HT1080 (cell line): ENCODE results near the gene PSMC2. TPM values are rescaled to one million over a fixed set of nuclear protein-coding genes. Genes with fewer than 3 reads are reported as not detected.
"Not testable (repeated sequence)": the region's sequence is repeated elsewhere in the genome, so short reads cannot be mapped to it uniquely, and the experiment has no call there.

ENCODE experiments used
- DNase-seq: peaks from one replicate; pipeline ENCODE4 v3.0.0-alpha.2; 2015; ENCODE audit warnings: low read depth
- total RNA-seq: library from RNA; depleted of rRNA; stranded (reverse); fragments of >200 nt; shearing (Covaris generic); gene quantifications from 2 replicates; pipeline ENCODE4 v1.2.3, GENCODE V29; 2014

Gene PSMC2
- total RNA-seq, 1 experiment from 2014 or later, result 237 TPM

DNA sequence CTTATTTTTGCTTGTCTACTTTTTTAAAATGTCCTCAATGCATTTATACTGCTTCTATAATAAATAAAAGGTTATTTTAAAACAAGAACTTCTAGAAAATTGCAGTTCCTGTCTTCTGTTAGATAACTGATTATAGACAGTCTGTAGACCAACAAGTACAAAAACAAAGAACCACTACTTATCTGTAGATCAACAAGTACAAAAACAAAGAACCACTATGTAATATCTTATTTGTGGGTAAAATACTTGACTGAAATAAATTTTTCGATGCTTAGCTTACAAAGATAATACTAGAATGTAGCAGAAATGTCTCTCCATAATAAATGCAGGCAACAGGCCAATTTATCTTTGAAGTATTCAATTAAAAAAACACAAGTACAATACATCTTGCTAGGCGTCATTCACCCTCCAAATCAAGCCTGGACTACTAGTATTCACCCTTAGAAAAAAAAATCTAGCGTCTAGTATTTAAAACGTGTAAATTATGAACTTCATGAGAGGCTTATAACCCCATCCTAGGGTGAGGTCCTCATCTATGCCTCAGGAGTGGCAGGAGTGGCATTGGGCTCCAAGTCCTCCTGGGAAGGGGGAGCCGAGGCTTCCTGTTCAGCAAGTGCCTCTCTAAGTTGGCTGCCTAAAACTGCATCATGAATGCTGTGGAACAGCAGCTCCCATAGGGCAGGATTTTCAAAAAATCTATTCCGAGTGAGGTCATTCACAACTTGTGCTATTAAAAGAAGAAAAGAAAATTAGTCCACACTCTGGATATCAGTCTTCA lies 26.6 kb downstream of the PSMC2 start:
- no peak for DNase-seq

DNA sequence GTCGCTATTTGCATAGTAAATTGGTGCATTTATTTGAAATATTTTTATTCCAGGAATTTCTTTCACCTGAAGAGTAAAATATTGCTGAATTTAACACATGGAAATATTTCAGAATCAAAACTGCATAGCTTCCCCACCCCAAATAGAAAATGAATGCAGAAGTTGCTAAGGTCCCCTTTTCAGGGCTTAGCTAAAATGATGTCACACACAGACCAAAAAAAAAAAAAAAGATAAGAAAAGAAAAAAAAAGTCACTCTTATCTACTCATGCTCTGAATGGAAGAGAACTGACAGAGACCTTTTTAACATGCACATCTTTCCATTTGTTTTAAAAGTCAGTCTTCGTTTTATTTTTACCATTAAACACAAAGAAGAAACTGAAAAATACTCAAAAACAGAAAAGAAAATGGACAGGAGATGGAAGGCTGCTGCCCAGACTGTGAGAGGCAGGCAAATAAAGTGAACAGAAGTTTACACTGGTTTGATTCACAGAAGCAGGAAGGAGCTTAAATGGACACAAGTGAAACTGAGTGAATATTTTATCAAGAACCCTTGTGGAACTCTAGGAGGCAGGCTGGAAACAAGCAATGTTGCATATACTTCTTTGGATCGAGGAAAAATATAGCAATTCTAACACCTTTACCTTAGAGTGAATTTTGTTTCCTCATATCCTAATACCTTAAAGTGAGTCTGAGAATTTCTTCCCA lies 32.0 kb downstream of the PSMC2 start:
- DNase-seq, result peak; percentile 7

DNA sequence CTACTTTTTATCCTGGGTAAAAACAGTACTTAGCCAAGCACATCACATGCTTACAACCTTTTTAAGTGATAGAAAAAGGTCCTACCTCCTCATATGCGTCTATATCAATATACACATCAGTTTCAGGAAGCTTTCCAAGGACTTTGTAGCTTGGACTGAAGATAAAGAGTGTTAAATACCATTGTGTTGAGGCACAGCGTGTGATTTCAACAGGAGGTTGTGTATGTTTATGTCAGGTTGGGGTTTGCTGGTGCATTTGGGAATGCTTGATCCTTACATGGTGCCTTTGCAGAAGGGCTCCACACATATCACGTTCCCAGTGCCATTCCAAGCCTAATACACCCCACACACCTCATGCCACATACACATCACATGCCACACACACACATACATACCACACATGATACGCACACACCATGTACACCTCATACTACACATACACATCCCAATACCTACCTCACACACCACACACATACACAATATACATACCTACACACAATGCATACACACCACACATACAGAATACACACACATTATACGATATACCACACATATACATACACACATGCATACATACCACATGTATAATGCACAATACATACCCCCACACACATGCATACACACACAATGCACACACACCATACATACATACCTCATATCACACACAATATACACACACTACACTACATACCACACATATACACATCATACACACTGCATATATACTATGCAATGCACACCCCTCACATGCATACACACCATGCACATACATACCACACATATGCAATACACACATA lies 33.1 kb downstream of the PSMC2 start:
- DNase-seq, result no peak

DNA sequence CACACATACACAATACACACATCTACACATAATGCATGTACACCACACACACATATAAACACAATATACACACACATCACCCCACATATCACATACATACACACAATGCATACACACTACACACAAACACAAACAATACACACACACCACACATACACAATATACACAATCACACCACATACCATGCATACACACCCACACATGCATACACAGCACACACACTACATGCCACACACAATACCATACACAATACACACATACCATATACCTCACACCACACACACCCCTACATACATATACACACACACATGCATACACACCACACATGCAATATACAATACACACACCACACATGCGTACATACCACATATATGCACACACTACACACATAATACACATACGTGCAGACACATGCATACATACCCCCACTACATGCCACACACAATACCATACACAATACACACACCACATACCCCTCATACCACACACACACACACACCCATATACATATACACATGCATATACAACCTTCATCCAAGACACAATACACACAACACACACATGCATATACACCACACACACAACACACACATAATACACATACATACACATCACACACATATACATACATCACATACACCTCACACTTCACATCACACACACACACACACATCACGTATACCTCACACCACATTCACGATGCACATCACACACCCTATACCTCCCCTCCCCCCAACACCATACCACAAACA lies 34.0 kb downstream of the PSMC2 start:
- DNase-seq, result no peak

DNA sequence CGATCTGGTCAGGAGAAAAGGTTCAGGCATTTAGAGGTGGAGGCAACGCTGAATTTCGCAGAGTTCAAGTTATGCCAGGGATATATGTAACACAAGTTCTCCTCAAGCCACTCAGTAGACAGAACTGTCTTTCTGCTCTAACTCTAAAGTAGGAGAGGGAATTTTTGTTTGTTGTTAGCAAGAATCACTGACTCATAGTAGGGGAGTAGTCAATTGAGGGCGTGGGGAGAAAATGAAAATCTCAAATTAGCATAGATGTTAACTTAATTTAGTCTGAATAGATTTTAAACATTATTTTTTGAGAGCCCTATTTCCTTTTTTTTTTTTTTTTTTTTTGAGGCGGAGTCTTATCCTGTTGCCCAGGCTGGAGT lies 34.6 kb downstream of the PSMC2 start:
- DNase-seq, result no peak

DNA sequence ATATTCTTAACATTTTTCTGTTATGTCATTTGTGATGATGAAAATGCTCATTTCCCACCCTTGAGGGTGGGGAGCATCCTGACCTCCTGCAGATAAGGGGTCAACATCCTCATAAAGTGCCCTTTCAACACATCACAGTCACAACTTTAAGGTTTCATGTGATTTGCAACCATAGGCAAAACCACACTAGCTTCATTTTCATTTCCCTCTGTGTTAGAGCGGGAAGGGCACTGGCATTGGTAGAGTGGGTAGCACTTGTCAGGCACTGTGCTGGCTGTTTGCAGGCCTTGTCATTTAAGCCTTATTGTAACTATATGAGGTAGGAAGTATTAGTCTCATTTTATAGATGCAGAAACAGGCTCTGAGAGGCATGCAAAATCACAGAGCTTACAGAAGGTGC lies 39.8 kb downstream of the PSMC2 start:
- no peak for DNase-seq

DNA sequence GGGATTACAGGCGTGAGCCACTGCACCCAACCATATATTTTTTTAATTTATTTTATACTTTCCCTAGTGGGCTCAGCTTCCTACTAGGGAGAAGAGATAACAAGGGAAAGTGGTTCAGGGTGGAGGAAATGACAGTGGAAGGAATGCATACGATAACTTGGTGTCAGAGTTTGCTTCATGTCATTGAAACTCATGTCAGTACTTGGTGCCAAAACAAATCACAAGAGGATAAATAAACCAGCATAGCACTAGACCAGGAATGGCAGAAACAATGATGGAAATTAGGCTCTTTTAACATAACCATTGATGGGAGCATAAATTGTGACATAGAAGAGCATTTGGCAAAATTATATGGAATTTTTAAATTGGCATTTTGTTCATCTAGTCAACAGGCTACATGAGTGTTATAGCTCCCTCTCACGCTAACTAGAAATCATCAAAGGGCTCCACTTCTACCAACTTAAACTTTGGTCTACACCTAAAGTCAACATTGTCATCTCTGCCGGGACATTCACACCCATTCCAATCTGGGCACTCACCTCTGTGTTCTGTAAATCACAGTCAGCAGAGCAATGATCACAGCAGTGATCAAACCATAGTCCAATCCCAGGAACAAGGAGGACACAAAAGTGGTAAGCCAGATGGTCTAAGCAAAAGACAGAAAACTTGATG lies 41.2 kb downstream of the PSMC2 start:
- DNase-seq, result no peak

DNA sequence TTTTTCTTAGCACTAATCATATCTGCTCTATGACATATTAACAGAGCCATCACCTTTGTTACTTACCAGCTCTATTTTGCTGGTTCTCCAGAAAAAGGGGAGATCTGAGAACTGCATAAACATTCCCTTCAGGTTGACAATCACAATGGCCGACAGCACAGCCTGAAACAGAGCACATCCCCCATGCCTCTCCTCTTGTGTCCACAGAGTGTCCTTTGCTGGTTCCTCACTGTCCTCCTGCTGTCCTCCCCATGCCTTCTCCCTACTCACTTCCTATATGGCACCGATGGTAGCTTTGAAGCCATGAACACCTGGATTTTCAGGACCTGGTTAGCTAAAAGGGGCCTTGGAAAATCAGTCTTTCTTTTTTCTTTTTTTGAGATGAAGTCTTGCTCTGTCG lies 41.8 kb downstream of the PSMC2 start:
- DNase-seq, result no peak

DNA sequence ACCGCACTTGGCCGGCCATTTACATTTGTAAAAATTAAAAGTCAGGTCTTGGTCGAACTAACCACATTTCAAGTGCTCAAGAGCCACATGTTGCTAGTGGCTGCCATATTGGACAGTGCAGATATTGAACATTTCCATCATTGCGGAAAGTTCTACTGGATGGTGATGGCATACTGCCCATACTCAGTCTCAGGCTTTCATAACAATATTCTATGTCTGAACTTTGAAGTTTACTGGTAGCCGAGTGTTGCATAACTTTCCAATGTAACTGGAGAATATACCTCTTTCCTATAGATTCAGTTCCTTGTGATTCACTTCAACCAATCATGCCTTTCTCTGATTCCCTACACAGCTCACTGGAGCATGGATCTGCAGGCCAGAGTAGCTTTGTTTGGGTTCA lies 43.7 kb downstream of the PSMC2 start:
- DNase-seq, result no peak

DNA sequence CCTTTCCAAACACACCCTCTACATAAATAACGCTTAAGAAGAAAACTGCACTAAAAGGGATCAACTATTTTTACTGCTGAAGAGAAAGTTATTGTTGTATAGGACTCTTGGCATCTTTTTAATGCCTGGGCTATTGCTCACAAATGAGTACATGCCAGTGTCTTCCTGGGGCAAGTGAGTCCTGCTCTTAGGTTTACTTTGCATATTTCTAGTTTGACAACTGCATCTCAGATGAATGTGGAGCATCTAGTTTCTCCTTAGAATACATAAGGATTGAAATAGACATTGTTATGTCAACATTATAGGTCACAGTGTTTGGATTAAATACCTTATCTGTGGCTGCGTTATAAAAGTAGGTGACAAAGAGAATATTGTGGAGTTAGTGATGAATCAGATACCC lies 44.5 kb downstream of the PSMC2 start:
- no peak for DNase-seq

DNA sequence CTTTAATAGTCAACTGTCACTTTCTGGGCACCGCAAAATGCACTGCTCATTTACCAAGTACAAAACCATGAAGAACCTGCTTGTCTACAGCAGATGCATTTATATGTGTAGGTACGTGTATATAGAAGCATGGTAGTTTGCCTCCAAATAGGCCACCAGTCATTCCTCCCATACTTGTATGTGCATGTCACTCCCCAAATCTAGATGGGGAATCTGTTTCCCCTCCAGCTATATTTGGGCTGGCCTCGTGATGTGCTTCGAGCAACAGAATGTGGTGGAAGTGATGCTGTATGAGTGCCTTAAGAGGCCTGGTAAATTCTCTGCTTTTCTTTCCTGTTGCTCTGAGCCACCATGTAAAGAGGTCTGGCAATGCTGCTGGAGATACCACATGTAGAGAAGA lies 47.1 kb downstream of the PSMC2 start:
- no peak for DNase-seq

DNA sequence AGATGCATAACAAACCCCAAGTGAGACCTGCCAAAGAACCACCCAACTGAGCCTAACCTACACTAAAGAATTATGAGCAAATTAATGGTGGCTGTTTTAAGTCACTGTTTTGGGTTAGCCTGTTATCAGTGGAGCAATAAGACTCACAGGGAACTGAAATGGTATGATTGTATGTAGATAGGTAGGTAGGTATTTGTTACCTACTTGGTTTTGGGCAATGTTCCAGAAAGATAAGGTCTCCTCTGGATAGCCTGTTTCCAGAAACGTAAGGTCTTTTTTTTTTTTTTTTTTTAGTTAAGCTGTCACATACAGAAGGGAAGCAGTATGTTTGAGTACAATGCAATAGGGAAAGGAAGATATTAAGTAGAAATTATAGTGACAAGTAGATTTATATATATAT lies 47.6 kb downstream of the PSMC2 start:
- no peak for DNase-seq

DNA sequence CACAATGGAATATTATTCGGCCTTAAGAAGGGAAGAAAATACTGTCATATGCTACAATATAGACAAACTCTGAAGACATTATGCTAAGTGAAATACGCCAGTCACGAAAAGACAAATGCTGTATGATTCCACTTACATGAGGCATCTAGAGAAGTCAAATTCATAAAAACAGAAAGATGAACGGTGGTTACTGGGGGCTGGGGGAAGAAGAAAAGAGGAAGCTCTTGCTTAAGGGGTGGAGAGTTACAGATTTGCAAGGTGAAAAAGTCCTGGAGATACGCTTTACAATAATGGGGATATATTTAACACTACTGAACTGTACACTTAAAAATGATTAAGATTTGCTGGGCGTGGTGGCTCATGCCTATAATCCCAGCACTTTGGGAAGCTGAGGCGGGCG lies 49.0 kb downstream of the PSMC2 start:
- no peak for DNase-seq

DNA sequence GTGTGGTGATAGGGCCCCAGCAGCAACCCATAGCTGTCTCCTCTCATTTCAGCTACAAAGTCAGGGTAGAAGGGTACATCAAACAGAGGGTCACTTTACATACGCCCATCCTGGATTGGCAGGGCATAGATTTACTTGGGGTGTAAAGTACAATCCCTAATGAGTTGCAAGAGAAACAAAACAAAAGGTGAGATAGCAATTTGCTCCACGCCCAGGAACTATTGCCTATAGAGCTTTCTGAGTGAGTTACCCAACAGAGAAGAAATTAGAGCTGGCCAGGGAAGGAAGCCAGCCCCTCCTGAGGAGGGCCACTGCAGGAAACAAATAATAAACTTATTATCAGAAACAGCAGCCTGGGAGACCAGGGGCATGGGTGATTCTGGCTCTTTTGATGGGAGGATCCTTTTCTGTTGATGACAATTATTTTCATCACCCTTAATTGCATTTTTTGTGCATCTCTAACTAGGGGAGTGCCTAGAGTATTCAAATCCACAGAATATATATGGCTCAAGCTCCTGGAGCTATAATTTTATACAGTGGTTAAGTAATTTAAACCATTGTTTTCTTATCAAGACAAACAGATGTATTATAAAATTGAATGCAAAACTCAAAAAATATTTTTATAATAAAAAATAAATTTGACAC lies 51.2 kb downstream of the PSMC2 start:
- DNase-seq, result no peak

DNA sequence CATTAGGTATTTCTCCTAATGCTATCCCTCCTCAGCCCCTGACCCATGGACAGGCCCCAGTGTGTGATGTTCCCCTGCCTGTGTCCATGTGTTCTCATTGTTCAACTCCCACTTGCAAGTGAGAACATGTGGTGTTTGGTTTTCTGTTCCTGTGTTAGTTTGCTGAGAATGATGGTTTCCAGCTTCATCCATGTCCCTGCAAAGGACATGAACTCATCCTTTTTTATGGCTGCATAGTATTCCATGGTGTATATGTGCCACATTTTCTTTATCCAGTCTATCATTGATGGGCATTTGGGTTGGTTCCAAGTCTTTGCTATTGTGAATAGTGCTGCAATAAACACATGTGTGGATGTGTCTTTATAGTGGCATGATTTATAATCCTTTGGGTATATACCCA lies 52.2 kb downstream of the PSMC2 start:
- DNase-seq, result not testable (repeated sequence)

DNA sequence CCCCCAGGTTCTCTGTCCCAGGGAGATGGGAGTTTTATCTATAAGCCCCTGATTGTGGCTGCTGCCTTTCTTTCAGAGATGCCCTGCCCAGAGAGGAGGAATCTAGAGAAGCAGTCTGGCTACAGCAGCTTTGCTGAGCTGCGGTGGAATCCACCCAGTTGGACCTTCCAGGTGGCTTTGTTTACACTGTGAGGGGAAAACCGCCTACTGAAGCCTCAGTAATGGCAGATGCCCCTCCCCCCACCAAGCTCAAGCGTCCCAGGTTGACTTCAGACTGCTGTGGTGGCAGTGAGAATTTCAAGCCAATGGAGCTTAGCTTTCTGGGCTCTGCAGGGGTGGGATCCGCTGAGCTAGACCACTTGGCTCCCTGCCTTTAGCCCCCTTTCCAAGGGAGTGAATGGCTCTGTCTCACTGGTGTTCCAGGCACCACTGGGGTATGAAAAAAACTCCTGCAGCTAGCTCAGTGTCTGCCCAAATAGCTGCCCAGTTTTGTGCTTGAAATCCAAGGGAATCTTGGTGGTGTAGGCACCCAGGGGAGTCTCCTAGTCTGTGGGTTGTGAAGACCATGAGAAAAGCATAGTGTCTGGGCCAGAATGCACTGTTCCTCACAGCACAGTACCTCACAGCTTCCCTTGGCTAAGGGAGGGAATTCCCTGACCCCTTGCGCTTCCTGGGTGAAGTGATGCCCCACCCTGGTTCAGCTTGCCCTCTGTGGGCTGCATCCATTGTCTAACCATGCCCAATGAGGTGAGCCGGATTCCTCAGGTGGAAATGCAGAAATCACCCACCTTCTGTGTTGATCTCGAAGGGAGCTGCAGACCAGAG lies 58.6 kb downstream of the PSMC2 start:
- DNase-seq, result not testable (repeated sequence)

DNA sequence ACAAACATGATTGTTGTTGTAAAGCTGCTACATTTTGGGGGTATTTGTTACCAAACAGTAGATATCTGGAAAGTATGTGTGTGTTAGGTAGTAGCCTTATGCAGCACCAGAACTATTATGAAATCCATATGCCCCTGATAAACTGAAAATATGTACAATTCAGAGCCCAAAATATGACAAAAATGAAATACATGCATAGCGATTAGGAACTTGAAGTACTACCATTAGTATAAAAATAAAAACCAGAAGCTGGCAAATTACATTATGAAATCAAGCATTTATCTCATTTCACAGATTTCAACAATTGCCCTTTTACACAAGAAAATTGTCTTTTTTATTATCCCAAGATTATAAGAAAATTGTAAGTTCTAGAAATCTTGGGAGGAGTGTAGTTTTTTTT lies 64.7 kb downstream of the PSMC2 start:
- no peak for DNase-seq

DNA sequence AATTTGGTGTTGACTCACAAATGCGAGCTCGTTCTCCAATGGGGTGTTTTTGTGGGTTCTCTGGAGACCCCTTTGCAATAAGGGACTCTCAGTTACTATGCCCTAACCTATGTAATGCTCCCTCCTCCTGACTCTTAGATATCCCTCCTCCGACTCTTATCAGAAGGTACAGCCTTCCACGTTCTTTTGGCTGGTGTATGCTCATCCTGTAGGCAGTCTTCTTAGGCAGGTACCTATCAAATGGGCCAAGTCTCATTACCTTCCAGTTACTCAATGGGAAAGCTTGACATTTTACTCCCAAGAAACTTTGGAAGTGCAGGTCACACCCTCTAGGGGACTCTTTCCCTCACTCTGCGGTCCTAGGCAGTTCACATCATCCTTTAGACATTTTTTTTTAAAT lies 66.0 kb downstream of the PSMC2 start:
- no peak for DNase-seq

DNA sequence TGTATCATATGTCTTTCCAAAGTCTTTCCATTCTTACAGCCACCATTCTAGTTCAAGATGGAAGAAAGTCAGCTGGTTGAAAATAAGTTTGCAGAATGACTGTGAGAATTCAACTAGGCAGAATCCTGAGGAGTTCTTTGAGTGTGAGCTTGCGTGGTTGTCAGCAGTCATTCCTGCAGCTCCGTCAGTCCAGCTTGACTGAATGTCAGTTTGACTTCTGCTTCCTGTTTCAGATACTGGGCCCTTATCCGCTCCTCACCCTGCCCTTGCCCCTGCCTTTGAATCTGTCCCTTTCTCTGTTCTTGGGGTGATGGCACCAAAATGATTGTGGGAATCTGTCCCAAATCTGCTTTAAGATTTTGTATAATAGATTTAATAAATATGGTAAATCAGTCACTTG lies 70.8 kb downstream of the PSMC2 start:
- DNase-seq, result no peak
